Neuronal stem cell (in vitro differentiated cells): ENCODE results near the gene PLCG1.

Experiments used
- DNase-seq: peaks from one replicate; pipeline ENCODE4 v3.0.0-alpha.2; 2013; ENCODE audit warnings: low spot score
- H2AFZ ChIP-seq: one replicate; pipeline ENCODE4 v1.6.1; 2013; ENCODE audit warnings: mild to moderate bottlenecking, low read length, inconsistent platforms
- H2AK5ac ChIP-seq: 2 replicates; pipeline ENCODE4 v1.6.1; 2013; ENCODE audit warnings: low read depth, mild to moderate bottlenecking, inconsistent platforms, low read length, moderate library complexity, mixed read lengths
- H2BK120ac ChIP-seq: 2 replicates; pipeline ENCODE4 v1.6.1; 2013; ENCODE audit warnings: low read depth, mild to moderate bottlenecking, inconsistent platforms, low read length, moderate library complexity, mixed read lengths
- H2BK12ac ChIP-seq: one replicate; pipeline ENCODE4 v1.6.1; 2013; ENCODE audit warnings: low read length, inconsistent platforms
- H2BK15ac ChIP-seq: 2 replicates; pipeline ENCODE4 v1.6.1; 2013; ENCODE audit warnings: mild to moderate bottlenecking, low read length, inconsistent platforms, mixed read lengths
- H2BK5ac ChIP-seq: one replicate; pipeline ENCODE4 v1.6.1; 2013; ENCODE audit warnings: inconsistent platforms, mild to moderate bottlenecking, low read length, moderate library complexity
- H3K14ac ChIP-seq: one replicate; pipeline ENCODE4 v1.6.1; 2013; ENCODE audit warnings: low read length, inconsistent platforms
- H3K18ac ChIP-seq: 2 replicates; pipeline ENCODE4 v1.6.1; 2013; ENCODE audit warnings: low read length, inconsistent platforms
- H3K23ac ChIP-seq: 2 replicates; pipeline ENCODE4 v1.6.1; 2013; ENCODE audit warnings: low read depth, mild to moderate bottlenecking, mixed read lengths, low read length, inconsistent platforms; ENCODE audit not compliant: poor library complexity
- H3K27ac ChIP-seq: replicated peaks from 3 replicates; pipeline ENCODE4 v1.5.1; 2013; ENCODE audit warnings: low read length, inconsistent platforms
- H3K27me3 ChIP-seq, 3 experiments: 2 replicates each; pipeline ENCODE4 v1.6.1; 2013; ENCODE audit warnings: low read length in 3 of 3, mild to moderate bottlenecking in 2 of 3, inconsistent platforms in 1 of 3, low read depth in 1 of 3, mixed read lengths in 1 of 3, moderate library complexity in 1 of 3; ENCODE audit not compliant: control insufficient read depth in 3 of 3, insufficient read depth in 3 of 3
- H3K36me3 ChIP-seq, 2 donors: replicated peaks in 1 of 2; 2 replicates each; pipeline ENCODE4 v1.6.1; 2013; ENCODE audit warnings: low read length in 2 of 2; ENCODE audit not compliant: control insufficient read depth in 2 of 2, insufficient read depth in 2 of 2
- H3K4ac ChIP-seq: 2 replicates; pipeline ENCODE4 v1.6.1; 2013; ENCODE audit warnings: inconsistent platforms, mild to moderate bottlenecking, low read length, moderate library complexity
- H3K4me1 ChIP-seq, 2 donors: 1 replicate in 1 of 2; 2 replicates in 1 of 2; pipeline ENCODE4 v1.6.1; 2013; ENCODE audit warnings: low read length in 2 of 2, low read depth in 1 of 2; ENCODE audit not compliant: control insufficient read depth in 2 of 2, insufficient read depth in 1 of 2
- H3K4me2 ChIP-seq: one replicate; pipeline ENCODE4 v1.6.1; 2013; ENCODE audit warnings: mild to moderate bottlenecking, low read length, inconsistent platforms; ENCODE audit not compliant: insufficient read depth, poor library complexity, severe bottlenecking
- H3K4me3 ChIP-seq, 2 donors: 2 replicates each; pipeline ENCODE4 v1.5.1; 2013; ENCODE audit warnings: low read length in 2 of 2, mild to moderate bottlenecking in 2 of 2, inconsistent platforms in 1 of 2, moderate library complexity in 1 of 2
- H3K79me1 ChIP-seq: one replicate; pipeline ENCODE4 v1.6.1; 2013; ENCODE audit warnings: low read depth, mild to moderate bottlenecking, inconsistent platforms, low read length, moderate library complexity
- H3K9ac ChIP-seq: one replicate; pipeline ENCODE4 v1.6.1; 2013; ENCODE audit warnings: mild to moderate bottlenecking, low read depth, low read length, inconsistent platforms; ENCODE audit not compliant: poor library complexity
- H3K9me3 ChIP-seq, 2 donors: replicated peaks in 1 of 2; 2 replicates each; pipeline versions ENCODE3 to v1.6.1; 2013; ENCODE audit warnings: low read length in 2 of 2, mild to moderate bottlenecking in 2 of 2, inconsistent platforms in 1 of 2, low read depth in 1 of 2, mixed read lengths in 1 of 2, moderate library complexity in 1 of 2; ENCODE audit not compliant: control insufficient read depth in 2 of 2, insufficient read depth in 1 of 2
- H4K8ac ChIP-seq: one replicate; pipeline ENCODE4 v1.6.1; 2013; ENCODE audit warnings: low read depth, mild to moderate bottlenecking, inconsistent platforms, low read length, moderate library complexity
- H4K91ac ChIP-seq: one replicate; pipeline ENCODE4 v1.6.1; 2013; ENCODE audit warnings: low read length, low read depth, mild to moderate bottlenecking, inconsistent platforms; ENCODE audit not compliant: poor library complexity
- WGBS, 2 donors: extraction: QIAGEN DNeasy Blood & Tissue Kit; methylation state at CpG; one replicate each; pipeline ENCODE4 v1.1.7; 2013; ENCODE audit warnings: missing lambda C conversion rate in 2 of 2, mixed read lengths in 1 of 2; ENCODE audit not compliant: insufficient read length in 2 of 2, insufficient replicate concordance in 1 of 2; ENCODE audit errors: extremely low coverage in 2 of 2; 5-methylcytosine and 5-hydroxymethylcytosine counted together

PLCG1 gene

DNA sequence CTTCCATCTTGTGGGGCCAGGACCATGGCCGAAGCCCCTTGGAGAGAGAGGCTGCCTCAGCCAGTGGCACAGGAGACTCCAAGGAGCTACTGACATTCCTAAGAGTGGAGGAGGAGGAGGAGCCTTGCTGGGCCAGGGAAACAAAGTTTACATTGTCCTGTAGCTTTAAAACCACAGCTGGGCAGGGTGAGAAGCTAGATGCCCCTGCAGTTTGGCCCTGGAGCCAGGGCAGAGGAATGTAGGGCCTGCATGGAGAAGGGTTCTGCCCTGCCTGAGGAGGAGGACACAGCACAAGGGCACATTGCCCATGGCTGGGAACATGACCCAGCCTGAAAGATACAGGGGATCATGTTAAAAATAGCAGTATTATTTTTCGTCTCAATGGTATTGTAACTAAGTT lies 37.4 kb downstream of the PLCG1 start:
- Histone ChIP-seq H3K18ac (no peak overlapping the region), H2BK15ac (no peak overlapping the region), H3K4me1 (peaks cover 6 to 22% of the 10 kb centered on the region in 2 donors), H4K91ac (no peak overlapping the region), H2BK120ac (no peak overlapping the region), H3K79me1 (no peaks in the 10 kb centered on the region), H3K4me2 (no peak overlapping the region), H3K4ac (no peak overlapping the region), H3K23ac (no peak overlapping the region), H3K27ac (peak overlapping the region; percentile 17), H2AK5ac (no peak overlapping the region), H3K27me3 (no peaks in the 10 kb centered on the region), H3K9ac (no peak overlapping the region), H3K36me3 (peaks cover 62 to 94% of the 10 kb centered on the region in 2 donors), H4K8ac (no peak overlapping the region), H2BK5ac (no peak overlapping the region), H2AFZ (no peak overlapping the region), H3K9me3 (no peaks in the 10 kb centered on the region), H3K4me3 (no peak overlapping the region), H3K14ac (no peak overlapping the region), H2BK12ac (no peak overlapping the region)
- no CpG with 5 or more reads among the region's 2 CpGs for WGBS, 2 donors
- DNase-seq: no peak

DNA sequence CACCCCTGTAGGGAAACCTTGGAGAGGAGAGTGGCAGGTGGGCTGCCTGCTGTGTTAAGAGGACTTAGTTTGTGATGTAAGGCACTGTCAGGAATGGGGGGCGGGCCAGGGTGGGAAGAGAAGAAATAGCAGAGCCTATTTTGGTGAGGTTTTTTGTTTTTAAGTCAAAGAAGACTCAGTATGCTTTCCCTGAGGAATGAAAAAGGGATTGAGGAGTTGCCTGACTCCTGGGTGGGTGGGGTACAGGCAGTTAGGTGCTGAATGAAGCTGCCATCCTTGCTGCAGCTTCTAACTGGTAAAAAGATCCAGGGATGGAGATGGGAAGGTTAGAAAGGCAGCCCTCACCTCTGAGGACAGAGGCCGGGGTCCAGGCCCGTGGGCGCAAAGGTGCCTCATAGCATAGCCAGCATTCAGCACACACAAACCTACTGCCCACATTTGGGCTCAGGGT lies 37.9 kb downstream of the PLCG1 start:
- no peak overlapping the region for H2AFZ ChIP-seq
- H3K27me3 ChIP-seq: no peaks in the 10 kb centered on the region
- H3K36me3 ChIP-seq: peaks cover 58 to 94% of the 10 kb centered on the region in 2 donors
- H4K91ac ChIP-seq: no peak overlapping the region
- H3K4me3 ChIP-seq: no peak overlapping the region
- H3K14ac ChIP-seq: no peak overlapping the region
- peak overlapping the region; percentile 17 for H3K27ac ChIP-seq
- no peak overlapping the region for H3K4me2 ChIP-seq
- DNase-seq: no peak
- H4K8ac ChIP-seq: no peak overlapping the region
- no peak overlapping the region for H3K4ac ChIP-seq
- no CpG with 5 or more reads among the region's 4 CpGs for WGBS, 2 donors
- no peak overlapping the region for H3K9ac ChIP-seq
- no peaks in the 10 kb centered on the region for H3K79me1 ChIP-seq
- no peak overlapping the region for H2BK12ac ChIP-seq
- no peak overlapping the region for H2AK5ac ChIP-seq
- no peaks in the 10 kb centered on the region for H3K9me3 ChIP-seq
- H2BK15ac ChIP-seq: no peak overlapping the region
- no peak overlapping the region for H2BK120ac ChIP-seq
- H3K18ac ChIP-seq: no peak overlapping the region
- no peak overlapping the region for H3K23ac ChIP-seq
- peaks cover 6 to 22% of the 10 kb centered on the region in 2 donors for H3K4me1 ChIP-seq
- no peak overlapping the region for H2BK5ac ChIP-seq

DNA sequence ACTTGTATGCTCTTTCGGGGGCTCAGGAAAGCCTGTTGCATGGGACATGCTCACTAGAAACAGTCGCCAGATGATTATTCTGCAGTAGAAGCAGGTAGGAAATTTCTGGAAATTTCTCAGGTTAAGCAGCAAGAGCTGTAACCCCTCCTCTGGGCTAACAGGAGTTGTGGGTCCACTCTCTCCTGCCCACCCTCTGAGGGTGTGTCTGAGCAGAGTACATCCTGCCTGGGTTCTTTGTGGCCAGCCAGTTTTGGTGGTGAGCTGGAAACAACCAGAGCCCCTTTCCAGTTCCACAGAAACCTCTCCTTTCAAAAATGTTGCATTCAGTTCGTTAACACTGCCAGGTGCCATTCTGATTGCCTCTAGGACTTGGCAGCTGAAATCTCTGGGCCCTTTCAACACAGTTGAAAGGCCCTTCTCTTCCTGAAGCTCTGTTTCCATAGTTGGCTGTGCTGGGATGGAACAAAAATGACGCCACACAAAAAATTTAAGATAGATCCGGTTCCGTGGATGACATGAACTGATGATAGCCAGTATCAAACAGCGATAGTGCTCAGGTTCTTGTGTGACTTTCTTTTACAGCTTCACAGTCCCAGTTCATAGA lies 38.5 kb downstream of the PLCG1 start:
- H4K91ac ChIP-seq: no peak overlapping the region
- H3K4me3 ChIP-seq: no peak overlapping the region
- no peak overlapping the region for H2BK5ac ChIP-seq
- H2AFZ ChIP-seq: no peak overlapping the region
- peaks cover 6 to 22% of the 10 kb centered on the region in 2 donors for H3K4me1 ChIP-seq
- no peak overlapping the region for H3K27ac ChIP-seq
- H2AK5ac ChIP-seq: no peak overlapping the region
- no peak overlapping the region for H2BK15ac ChIP-seq
- H3K4ac ChIP-seq: no peak overlapping the region
- no peak for DNase-seq
- H3K9me3 ChIP-seq: no peaks in the 10 kb centered on the region
- peaks cover 52 to 88% of the 10 kb centered on the region in 2 donors for H3K36me3 ChIP-seq
- no peak overlapping the region for H3K14ac ChIP-seq
- H3K23ac ChIP-seq: no peak overlapping the region
- no CpG with 5 or more reads among the region's 7 CpGs for WGBS, 2 donors
- no peak overlapping the region for H3K4me2 ChIP-seq
- H3K79me1 ChIP-seq: no peaks in the 10 kb centered on the region
- H3K27me3 ChIP-seq: no peaks in the 10 kb centered on the region
- no peak overlapping the region for H3K9ac ChIP-seq
- no peak overlapping the region for H2BK120ac ChIP-seq
- no peak overlapping the region for H2BK12ac ChIP-seq
- no peak overlapping the region for H3K18ac ChIP-seq
- no peak overlapping the region for H4K8ac ChIP-seq

DNA sequence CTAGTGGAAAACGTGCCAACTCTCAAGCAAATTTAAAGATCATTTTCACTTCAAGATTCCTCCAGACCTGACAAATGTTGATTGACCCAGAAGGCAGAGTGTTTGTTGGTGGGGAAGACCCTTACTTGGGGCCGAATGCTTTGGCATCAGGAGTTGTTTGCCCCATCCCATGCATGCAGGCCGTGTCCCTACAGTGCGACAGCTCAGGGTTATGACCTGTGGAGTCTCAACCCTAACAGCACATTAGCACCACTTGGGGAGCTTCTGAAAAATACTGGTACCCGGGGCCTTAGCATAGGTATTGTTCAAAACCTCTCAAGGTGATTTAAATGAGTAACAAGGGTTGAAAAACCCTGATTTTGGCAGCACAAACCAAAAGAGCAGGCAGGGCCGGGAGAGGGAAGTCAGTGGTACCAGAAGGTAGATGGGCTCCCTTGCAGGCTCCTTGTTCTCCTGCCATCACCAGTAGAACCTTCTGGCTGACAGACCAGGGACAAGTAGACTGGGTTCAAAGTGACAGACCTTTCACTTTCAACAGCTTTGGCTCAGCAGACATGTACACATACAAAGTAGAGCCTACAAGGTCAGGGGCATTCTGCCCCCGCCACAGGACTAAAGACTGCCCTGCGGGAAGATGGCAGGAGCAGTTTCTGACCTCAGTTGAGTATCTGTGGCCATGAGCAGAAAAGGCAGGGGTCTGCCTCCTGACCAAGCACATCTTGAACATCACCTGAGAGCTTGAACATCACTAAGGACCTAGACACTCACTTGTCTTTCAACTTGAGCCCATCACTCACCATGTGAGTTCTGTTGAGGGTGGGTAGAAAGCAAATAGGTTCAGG lies 39.6 kb downstream of the PLCG1 start:
- Histone ChIP-seq H3K4me2 (no peak overlapping the region), H3K36me3 (peaks cover 45 to 79% of the 10 kb centered on the region in 2 donors), H3K14ac (no peak overlapping the region), H4K91ac (no peak overlapping the region), H3K4ac (no peak overlapping the region), H2BK12ac (no peak overlapping the region), H3K23ac (no peak overlapping the region), H4K8ac (no peak overlapping the region), H3K79me1 (no peaks in the 10 kb centered on the region), H3K9me3 (no peaks in the 10 kb centered on the region), H3K27ac (no peak overlapping the region), H2AFZ (no peak overlapping the region), H3K27me3 (no peaks in the 10 kb centered on the region), H2BK120ac (no peak overlapping the region), H3K4me1 (peaks cover 6 to 22% of the 10 kb centered on the region in 2 donors), H2AK5ac (no peak overlapping the region), H3K18ac (no peak overlapping the region), H2BK5ac (no peak overlapping the region), H3K9ac (no peak overlapping the region), H3K4me3 (no peak overlapping the region), H2BK15ac (no peak overlapping the region)
- no peak for DNase-seq
- no CpG with 5 or more reads among the region's 8 CpGs for WGBS, 2 donors
